ENCODE results near the gene MAGI2.

MAGI2 gene

GRCh38 chr7:78695826-78696225, 757.6 kb downstream of the MAGI2 start:
- Histone ChIP-seq H3K4me1 (ENCODE audit: control insufficient read depth in 5 of 5, insufficient read depth in 5 of 5, low read length in 5 of 5) (no peaks in the 10 kb centered on the region), H3K36me3 (ENCODE audit: control insufficient read depth in 5 of 5, insufficient read depth in 5 of 5, low read length in 5 of 5) (no peaks in the 10 kb centered on the region), H3K27me3 (ENCODE audit: control insufficient read depth in 5 of 5, insufficient read depth in 4 of 5, low read length in 5 of 5) (no peaks in the 10 kb centered on the region), H3K4me3 (ENCODE audit: low read depth in 1 of 5, low read length in 5 of 5) (no peak overlapping the region), H3K9ac (ENCODE audit: low read length in 5 of 5) (no peak overlapping the region), H3K27ac (ENCODE audit: low read depth, low read length) (no peak overlapping the region), H3K9me3 (ENCODE audit: control insufficient read depth in 5 of 5, low read length in 5 of 5) (no peaks in the 10 kb centered on the region)

GRCh38 chr7:78691584-78691983, 761.9 kb downstream of the MAGI2 start:
- Histone ChIP-seq H3K4me3 (ENCODE audit: low read depth in 1 of 5, low read length in 5 of 5) (no peak overlapping the region), H3K4me1 (ENCODE audit: control insufficient read depth in 5 of 5, insufficient read depth in 5 of 5, low read length in 5 of 5) (no peaks in the 10 kb centered on the region), H3K9ac (ENCODE audit: low read length in 5 of 5) (no peak overlapping the region), H3K27ac (ENCODE audit: low read depth, low read length) (no peak overlapping the region), H3K36me3 (ENCODE audit: control insufficient read depth in 5 of 5, insufficient read depth in 5 of 5, low read length in 5 of 5) (no peaks in the 10 kb centered on the region), H3K9me3 (ENCODE audit: control insufficient read depth in 5 of 5, low read length in 5 of 5) (no peaks in the 10 kb centered on the region), H3K27me3 (ENCODE audit: control insufficient read depth in 5 of 5, insufficient read depth in 4 of 5, low read length in 5 of 5) (no peaks in the 10 kb centered on the region)

GRCh38 chr7:78690174-78690573, 763.3 kb downstream of the MAGI2 start:
- H3K9me3 ChIP-seq (ENCODE audit: control insufficient read depth in 5 of 5, low read length in 5 of 5), result no peaks in the 10 kb centered on the region
- H3K36me3 ChIP-seq (ENCODE audit: control insufficient read depth in 5 of 5, insufficient read depth in 5 of 5, low read length in 5 of 5), result no peaks in the 10 kb centered on the region
- H3K9ac ChIP-seq (ENCODE audit: low read length in 5 of 5), result no peak overlapping the region
- H3K4me3 ChIP-seq (ENCODE audit: low read depth in 1 of 5, low read length in 5 of 5), result no peak overlapping the region
- no peaks in the 10 kb centered on the region for H3K27me3 ChIP-seq (ENCODE audit: control insufficient read depth in 5 of 5, insufficient read depth in 4 of 5, low read length in 5 of 5)
- H3K27ac ChIP-seq (ENCODE audit: low read depth, low read length), result no peak overlapping the region
- no peaks in the 10 kb centered on the region for H3K4me1 ChIP-seq (ENCODE audit: control insufficient read depth in 5 of 5, insufficient read depth in 5 of 5, low read length in 5 of 5)

GRCh38 chr7:78688376-78688775, 765.1 kb downstream of the MAGI2 start:
- Histone ChIP-seq H3K9me3 (ENCODE audit: control insufficient read depth in 5 of 5, low read length in 5 of 5) (no peaks in the 10 kb centered on the region), H3K27me3 (ENCODE audit: control insufficient read depth in 5 of 5, insufficient read depth in 4 of 5, low read length in 5 of 5) (no peaks in the 10 kb centered on the region), H3K4me3 (ENCODE audit: low read depth in 1 of 5, low read length in 5 of 5) (no peak overlapping the region), H3K27ac (ENCODE audit: low read depth, low read length) (no peak overlapping the region), H3K9ac (ENCODE audit: low read length in 5 of 5) (no peak overlapping the region), H3K4me1 (ENCODE audit: control insufficient read depth in 5 of 5, insufficient read depth in 5 of 5, low read length in 5 of 5) (no peaks in the 10 kb centered on the region), H3K36me3 (ENCODE audit: control insufficient read depth in 5 of 5, insufficient read depth in 5 of 5, low read length in 5 of 5) (no peaks in the 10 kb centered on the region)

DNA sequence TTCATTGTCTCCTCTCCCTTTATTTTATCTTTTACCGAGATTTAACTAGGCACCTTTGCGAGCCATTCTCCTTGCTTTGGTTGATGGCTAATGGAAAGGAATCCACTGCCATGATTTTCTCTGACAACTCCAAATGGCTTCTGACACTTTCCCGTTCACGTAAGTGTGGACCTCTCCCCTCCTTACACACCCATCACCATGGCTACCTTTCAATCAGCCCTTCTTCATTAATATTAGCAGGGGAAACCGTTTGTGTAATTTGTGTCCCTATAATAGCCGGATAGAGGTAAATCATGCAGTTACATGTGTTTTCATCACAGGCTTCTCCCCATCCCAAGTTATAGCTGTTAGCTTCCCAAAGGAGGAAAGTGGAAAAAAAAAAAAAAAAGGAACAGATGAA, 767.3 kb downstream of the MAGI2 start:
- Histone ChIP-seq H3K4me1 (ENCODE audit: control insufficient read depth in 5 of 5, insufficient read depth in 5 of 5, low read length in 5 of 5) (no peaks in the 10 kb centered on the region), H3K9ac (ENCODE audit: low read length in 5 of 5) (no peak overlapping the region), H3K4me3 (ENCODE audit: low read depth in 1 of 5, low read length in 5 of 5) (no peak overlapping the region), H3K27ac (ENCODE audit: low read depth, low read length) (no peak overlapping the region), H3K9me3 (ENCODE audit: control insufficient read depth in 5 of 5, low read length in 5 of 5) (no peaks in the 10 kb centered on the region), H3K36me3 (ENCODE audit: control insufficient read depth in 5 of 5, insufficient read depth in 5 of 5, low read length in 5 of 5) (no peaks in the 10 kb centered on the region), H3K27me3 (ENCODE audit: control insufficient read depth in 5 of 5, insufficient read depth in 4 of 5, low read length in 5 of 5) (no peaks in the 10 kb centered on the region)

- no peaks in the 10 kb centered on the region for H3K36me3 ChIP-seq (ENCODE audit: control insufficient read depth in 5 of 5, insufficient read depth in 5 of 5, low read length in 5 of 5)
- H3K9ac ChIP-seq (ENCODE audit: low read length in 5 of 5), result no peak overlapping the region
- H3K4me3 ChIP-seq (ENCODE audit: low read depth in 1 of 5, low read length in 5 of 5), result no peak overlapping the region
- H3K9me3 ChIP-seq (ENCODE audit: control insufficient read depth in 5 of 5, low read length in 5 of 5), result no peaks in the 10 kb centered on the region
- no peak overlapping the region for H3K27ac ChIP-seq (ENCODE audit: low read depth, low read length)
- no peaks in the 10 kb centered on the region for H3K4me1 ChIP-seq (ENCODE audit: control insufficient read depth in 5 of 5, insufficient read depth in 5 of 5, low read length in 5 of 5)
- H3K27me3 ChIP-seq (ENCODE audit: control insufficient read depth in 5 of 5, insufficient read depth in 4 of 5, low read length in 5 of 5), result no peaks in the 10 kb centered on the region
Observed at GRCh38 chr7:78684201-78684600, 769.3 kb downstream of the MAGI2 start.

DNA sequence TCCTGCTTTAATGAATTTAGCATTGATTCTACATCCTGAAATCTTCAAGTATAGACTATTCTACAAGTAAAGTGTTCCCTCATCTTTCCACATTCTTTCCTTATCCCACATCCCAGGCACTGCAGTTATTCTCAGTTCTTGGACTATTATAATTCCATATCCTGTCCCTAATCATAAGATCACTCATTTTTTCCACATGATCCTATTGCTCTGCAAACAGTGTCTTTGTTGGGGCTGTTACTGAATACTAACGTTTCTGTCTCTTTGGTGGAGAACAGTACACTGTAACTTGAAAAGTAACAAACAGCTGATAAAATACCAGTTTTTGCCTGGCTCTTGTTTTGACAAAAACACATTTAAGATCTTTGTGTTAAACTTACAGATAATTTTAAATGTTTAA, 769.9 kb downstream of the MAGI2 start:
- no peaks in the 10 kb centered on the region for H3K9me3 ChIP-seq (ENCODE audit: control insufficient read depth in 5 of 5, low read length in 5 of 5)
- no peak overlapping the region for H3K9ac ChIP-seq (ENCODE audit: low read length in 5 of 5)
- H3K27me3 ChIP-seq (ENCODE audit: control insufficient read depth in 5 of 5, insufficient read depth in 4 of 5, low read length in 5 of 5), result no peaks in the 10 kb centered on the region
- no peaks in the 10 kb centered on the region for H3K36me3 ChIP-seq (ENCODE audit: control insufficient read depth in 5 of 5, insufficient read depth in 5 of 5, low read length in 5 of 5)
- no peak overlapping the region for H3K27ac ChIP-seq (ENCODE audit: low read depth, low read length)
- no peaks in the 10 kb centered on the region for H3K4me1 ChIP-seq (ENCODE audit: control insufficient read depth in 5 of 5, insufficient read depth in 5 of 5, low read length in 5 of 5)
- H3K4me3 ChIP-seq (ENCODE audit: low read depth in 1 of 5, low read length in 5 of 5), result no peak overlapping the region

DNA sequence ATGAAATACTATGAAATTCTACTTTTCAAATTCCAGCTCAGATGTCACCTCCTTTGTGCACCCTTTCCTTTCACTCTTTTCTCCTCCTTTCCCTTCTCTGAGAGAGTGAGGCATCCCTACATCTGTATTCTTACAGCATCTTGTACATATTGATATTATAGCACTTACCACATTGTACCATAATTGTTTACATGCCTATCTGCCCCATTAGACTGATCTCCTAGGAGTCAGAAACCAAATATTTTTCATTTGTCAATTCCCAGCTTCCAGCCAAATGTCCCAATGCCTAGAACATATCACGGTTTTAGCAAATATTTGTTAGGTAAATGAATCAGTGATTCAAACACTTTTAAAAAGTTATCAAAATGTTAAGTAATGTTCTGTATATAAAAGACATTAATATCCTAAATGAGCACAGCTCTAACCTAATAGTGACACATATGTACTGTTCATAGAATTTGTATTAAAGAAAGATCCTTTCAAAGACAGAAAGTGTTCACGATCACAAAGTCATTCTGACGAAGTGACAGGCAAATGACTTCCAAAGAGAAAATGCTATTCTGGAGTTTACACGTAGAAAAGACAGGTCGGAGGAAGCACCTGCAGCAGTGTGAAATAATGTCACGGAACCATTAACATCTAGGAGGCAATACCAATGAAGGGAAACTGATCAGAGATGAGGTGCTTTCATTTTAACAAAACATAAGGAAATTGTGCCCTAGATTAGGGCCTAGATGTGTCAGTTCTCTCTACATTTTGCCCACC, 774.2 kb downstream of the MAGI2 start:
- H3K36me3 ChIP-seq (ENCODE audit: control insufficient read depth in 5 of 5, insufficient read depth in 5 of 5, low read length in 5 of 5), result no peaks in the 10 kb centered on the region
- no peaks in the 10 kb centered on the region for H3K27me3 ChIP-seq (ENCODE audit: control insufficient read depth in 5 of 5, insufficient read depth in 4 of 5, low read length in 5 of 5)
- no peaks in the 10 kb centered on the region for H3K9me3 ChIP-seq (ENCODE audit: control insufficient read depth in 5 of 5, low read length in 5 of 5)
- H3K27ac ChIP-seq (ENCODE audit: low read depth, low read length), result no peak overlapping the region
- H3K4me1 ChIP-seq (ENCODE audit: control insufficient read depth in 5 of 5, insufficient read depth in 5 of 5, low read length in 5 of 5), result no peaks in the 10 kb centered on the region
- no peak overlapping the region for H3K4me3 ChIP-seq (ENCODE audit: low read depth in 1 of 5, low read length in 5 of 5)
- H3K9ac ChIP-seq (ENCODE audit: low read length in 5 of 5), result no peak overlapping the region

DNA sequence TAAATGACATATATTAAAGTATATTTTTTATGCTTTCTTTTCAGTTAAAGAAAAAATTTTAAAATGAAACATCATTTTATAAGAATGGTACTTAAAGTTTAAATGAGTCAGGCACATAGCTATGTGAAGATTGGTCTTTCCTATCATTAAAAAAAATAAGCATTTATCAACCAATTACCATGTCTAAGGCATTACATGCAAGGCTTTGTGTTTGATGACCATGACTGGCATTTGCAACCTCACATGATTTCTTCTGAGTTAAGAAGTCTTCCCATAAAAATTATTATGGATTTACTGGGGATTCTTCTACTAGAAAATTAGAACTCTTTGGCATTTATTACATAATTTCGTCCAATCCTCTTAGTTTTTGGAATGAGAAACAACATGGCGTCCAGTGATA, 776.1 kb downstream of the MAGI2 start:
- Histone ChIP-seq H3K27me3 (ENCODE audit: control insufficient read depth in 5 of 5, insufficient read depth in 4 of 5, low read length in 5 of 5) (no peaks in the 10 kb centered on the region), H3K4me3 (ENCODE audit: low read depth in 1 of 5, low read length in 5 of 5) (no peak overlapping the region), H3K4me1 (ENCODE audit: control insufficient read depth in 5 of 5, insufficient read depth in 5 of 5, low read length in 5 of 5) (no peaks in the 10 kb centered on the region), H3K9ac (ENCODE audit: low read length in 5 of 5) (no peak overlapping the region), H3K27ac (ENCODE audit: low read depth, low read length) (no peak overlapping the region), H3K9me3 (ENCODE audit: control insufficient read depth in 5 of 5, low read length in 5 of 5) (no peaks in the 10 kb centered on the region), H3K36me3 (ENCODE audit: control insufficient read depth in 5 of 5, insufficient read depth in 5 of 5, low read length in 5 of 5) (no peaks in the 10 kb centered on the region)

DNA sequence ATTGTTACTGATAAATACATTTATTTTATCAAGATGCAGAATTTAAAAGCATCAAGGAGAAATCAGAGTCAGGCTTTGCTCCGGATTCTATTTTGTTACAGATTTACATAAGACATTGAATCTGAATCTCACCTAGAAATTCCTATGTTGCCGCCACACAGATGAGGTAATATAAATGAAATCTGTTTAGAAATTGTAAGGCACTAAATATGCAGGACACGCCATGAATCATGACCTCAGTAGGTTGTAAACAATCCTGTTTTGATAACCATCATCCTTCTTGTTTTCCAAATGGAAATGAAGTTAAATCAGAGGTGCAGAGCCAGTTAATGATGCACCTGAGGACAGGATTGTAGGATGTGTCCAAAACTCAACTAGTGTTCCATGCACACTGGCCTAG, 778.0 kb downstream of the MAGI2 start:
- Histone ChIP-seq H3K27ac (ENCODE audit: low read depth, low read length) (no peak overlapping the region), H3K27me3 (ENCODE audit: control insufficient read depth in 5 of 5, insufficient read depth in 4 of 5, low read length in 5 of 5) (no peaks in the 10 kb centered on the region)

More for the DNA sequence above, 778.0 kb downstream of the MAGI2 start:
- H3K36me3 ChIP-seq (ENCODE audit: control insufficient read depth in 5 of 5, insufficient read depth in 5 of 5, low read length in 5 of 5), result no peaks in the 10 kb centered on the region
- H3K9ac ChIP-seq (ENCODE audit: low read length in 5 of 5), result no peak overlapping the region
- H3K4me3 ChIP-seq (ENCODE audit: low read depth in 1 of 5, low read length in 5 of 5), result no peak overlapping the region
- H3K4me1 ChIP-seq (ENCODE audit: control insufficient read depth in 5 of 5, insufficient read depth in 5 of 5, low read length in 5 of 5), result no peaks in the 10 kb centered on the region
- H3K9me3 ChIP-seq (ENCODE audit: control insufficient read depth in 5 of 5, low read length in 5 of 5), result no peaks in the 10 kb centered on the region

All from subcutaneous abdominal adipose tissue (tissue), 5 donors.